Neural progenitor cell (in vitro differentiated cells): ENCODE results near the gene KRTAP12-1. TPM values are rescaled to one million over a fixed set of nuclear protein-coding genes. Genes with fewer than 3 reads are reported as not detected.
A peak's percentile ranks its signal among the peaks of the same experiment; 100 is the strongest.

Experiments used
- DNase-seq: peaks from one replicate; pipeline ENCODE4 v3.0.0-alpha.2; 2016; ENCODE audit warnings: low spot score
- H2AFZ ChIP-seq: fragments of 200-600 bp; sonication (generic); replicated peaks from 2 replicates; pipeline ENCODE4 v1.6.1; 2016; ENCODE audit warnings: antibody characterized with exemption
- H3F3A ChIP-seq: fragments of 200-600 bp; sonication (generic); 2 replicates; pipeline ENCODE4 v1.6.1; 2016; ENCODE audit warnings: antibody characterized with exemption, low read depth
- H3K27ac ChIP-seq: fragments of 200-600 bp; sonication (generic); 2 replicates; pipeline ENCODE4 v1.5.1; 2016; ENCODE audit warnings: mild to moderate bottlenecking
- H3K27me3 ChIP-seq: fragments of 200-600 bp; sonication (generic); 2 replicates; pipeline ENCODE4 v1.6.1; 2016; ENCODE audit warnings: mild to moderate bottlenecking, moderate library complexity
- H3K36me3 ChIP-seq: fragments of 200-600 bp; sonication (generic); 2 replicates; pipeline ENCODE4 v1.5.1; 2016
- H3K4me1 ChIP-seq: fragments of 200-600 bp; sonication (generic); 2 replicates; pipeline ENCODE4 v1.6.1; 2016; ENCODE audit warnings: mixed run types
- H3K4me2 ChIP-seq: fragments of 200-600 bp; sonication (generic); 2 replicates; pipeline ENCODE4 v1.6.1; 2016
- H3K4me3 ChIP-seq: fragments of 200-600 bp; sonication (generic); 2 replicates; pipeline ENCODE4 v1.5.1; 2016
- H3K79me2 ChIP-seq: fragments of 200-600 bp; sonication (generic); 2 replicates; pipeline ENCODE4 v1.6.1; 2016; ENCODE audit warnings: low read depth
- H3K9ac ChIP-seq: fragments of 200-600 bp; sonication (generic); 2 replicates; pipeline ENCODE4 v1.6.1; 2016
- H3K9me3 ChIP-seq: fragments of 200-600 bp; sonication (generic); 2 replicates; pipeline ENCODE4 v1.5.1; 2016; ENCODE audit warnings: low read depth
- H4K20me1 ChIP-seq: fragments of 200-600 bp; sonication (generic); 2 replicates; pipeline ENCODE4 v1.6.1; 2016; ENCODE audit warnings: low read depth
- H3K27ac Mint-ChIP-seq: 3 replicates; pipeline ENCODE4 v1.8.0; 2021; ENCODE audit warnings: mixed read lengths
- H3K27me3 Mint-ChIP-seq: 2 replicates; pipeline ENCODE4 v1.8.0; 2022; ENCODE audit warnings: low read depth, mild to moderate bottlenecking, inconsistent platforms, moderate library complexity, mixed read lengths; ENCODE audit not compliant: insufficient read depth
- H3K36me3 Mint-ChIP-seq: 3 replicates; pipeline ENCODE4 v1.8.0; 2021; ENCODE audit warnings: mixed read lengths
- H3K4me1 Mint-ChIP-seq: 3 replicates; pipeline ENCODE4 v1.8.0; 2021; ENCODE audit warnings: mixed read lengths
- H3K4me3 Mint-ChIP-seq: 3 replicates; pipeline ENCODE4 v1.8.0; 2021; ENCODE audit warnings: mild to moderate bottlenecking, moderate library complexity, mixed read lengths
- H3K9me3 Mint-ChIP-seq: 3 replicates; pipeline ENCODE4 v1.8.0; 2020; ENCODE audit warnings: mixed read lengths
- EZH2 ChIP-seq: fragments of 200-600 bp; sonication (generic); IDR thresholded peaks from 2 replicates; pipeline ENCODE4 v1.6.1; 2017; ENCODE audit warnings: antibody characterized with exemption, mild to moderate bottlenecking, moderate library complexity
- EZH2phosphoT487 ChIP-seq: fragments of 200-600 bp; sonication (generic); IDR thresholded peaks from 2 replicates; pipeline ENCODE4 v1.6.1; 2017; ENCODE audit warnings: antibody characterized with exemption
- total RNA-seq: library from RNA; depleted of rRNA; stranded (reverse); fragments of >200 nt; gene quantifications from 2 replicates; pipeline ENCODE4 v1.2.3, GENCODE V29; 2015; ENCODE audit warnings: low replicate concordance
- TF ChIP-seq, protein P1 (sequence below): fragments of 200-600 bp; sonication (generic); IDR thresholded peaks from 2 replicates; pipeline ENCODE4 v1.5.1; 2017; ENCODE audit warnings: antibody characterized with exemption, mild to moderate bottlenecking

Gene KRTAP12-1
- total RNA-seq, 1 donor from 2014 or later, result not detected

DNA sequence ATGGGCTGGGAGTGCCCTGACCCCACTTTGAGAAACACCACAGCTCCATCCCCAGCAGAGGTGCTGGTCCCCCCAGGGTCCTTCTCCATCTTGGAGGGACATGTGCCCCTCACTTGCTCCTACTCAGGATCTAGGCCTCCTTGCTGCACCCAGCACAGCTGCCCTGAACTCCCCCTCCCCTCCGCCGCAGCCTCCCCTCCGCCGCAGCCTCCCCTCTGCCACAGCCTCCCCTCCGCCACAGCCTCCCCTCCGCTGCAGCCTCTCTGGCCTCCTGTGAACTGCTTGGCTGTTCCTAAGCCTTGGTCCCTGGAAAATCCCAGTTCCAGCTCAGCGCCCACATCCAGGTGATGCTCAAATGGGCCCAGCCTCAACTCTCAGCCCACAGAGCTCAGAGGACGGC lies 45.4 kb upstream of the KRTAP12-1 start:
- Histone ChIP-seq H3F3A (peaks cover 10% of the 10 kb centered on the region), H3K9me3 (no peaks in the 10 kb centered on the region), H3K79me2 (no peaks in the 10 kb centered on the region), H3K27me3 (peaks cover 21% of the 10 kb centered on the region), H3K9ac (no peak overlapping the region), H3K4me1 (peaks cover 7% of the 10 kb centered on the region), H3K4me2 (no peak overlapping the region), H3K36me3 (no peaks in the 10 kb centered on the region), H2AFZ (no peak overlapping the region), H3K27ac (no peak overlapping the region), H4K20me1 (no peaks in the 10 kb centered on the region), H3K4me3 (no peak overlapping the region)
- H3K9me3 Mint-ChIP-seq, result peaks cover 15% of the 10 kb centered on the region
- peaks cover 13% of the 10 kb centered on the region for H3K27me3 Mint-ChIP-seq
- no peak overlapping the region for H3K4me3 Mint-ChIP-seq
- peaks cover 17% of the 10 kb centered on the region for H3K4me1 Mint-ChIP-seq
- peaks cover 1% of the 10 kb centered on the region for H3K36me3 Mint-ChIP-seq
- H3K27ac Mint-ChIP-seq, result no peak overlapping the region
- TF ChIP-seq, protein P1, sequence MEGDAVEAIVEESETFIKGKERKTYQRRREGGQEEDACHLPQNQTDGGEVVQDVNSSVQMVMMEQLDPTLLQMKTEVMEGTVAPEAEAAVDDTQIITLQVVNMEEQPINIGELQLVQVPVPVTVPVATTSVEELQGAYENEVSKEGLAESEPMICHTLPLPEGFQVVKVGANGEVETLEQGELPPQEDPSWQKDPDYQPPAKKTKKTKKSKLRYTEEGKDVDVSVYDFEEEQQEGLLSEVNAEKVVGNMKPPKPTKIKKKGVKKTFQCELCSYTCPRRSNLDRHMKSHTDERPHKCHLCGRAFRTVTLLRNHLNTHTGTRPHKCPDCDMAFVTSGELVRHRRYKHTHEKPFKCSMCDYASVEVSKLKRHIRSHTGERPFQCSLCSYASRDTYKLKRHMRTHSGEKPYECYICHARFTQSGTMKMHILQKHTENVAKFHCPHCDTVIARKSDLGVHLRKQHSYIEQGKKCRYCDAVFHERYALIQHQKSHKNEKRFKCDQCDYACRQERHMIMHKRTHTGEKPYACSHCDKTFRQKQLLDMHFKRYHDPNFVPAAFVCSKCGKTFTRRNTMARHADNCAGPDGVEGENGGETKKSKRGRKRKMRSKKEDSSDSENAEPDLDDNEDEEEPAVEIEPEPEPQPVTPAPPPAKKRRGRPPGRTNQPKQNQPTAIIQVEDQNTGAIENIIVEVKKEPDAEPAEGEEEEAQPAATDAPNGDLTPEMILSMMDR, result no peak
- TF ChIP-seq EZH2phosphoT487, result no peak
- no peak for TF ChIP-seq EZH2
- DNase-seq, result no peak

DNA sequence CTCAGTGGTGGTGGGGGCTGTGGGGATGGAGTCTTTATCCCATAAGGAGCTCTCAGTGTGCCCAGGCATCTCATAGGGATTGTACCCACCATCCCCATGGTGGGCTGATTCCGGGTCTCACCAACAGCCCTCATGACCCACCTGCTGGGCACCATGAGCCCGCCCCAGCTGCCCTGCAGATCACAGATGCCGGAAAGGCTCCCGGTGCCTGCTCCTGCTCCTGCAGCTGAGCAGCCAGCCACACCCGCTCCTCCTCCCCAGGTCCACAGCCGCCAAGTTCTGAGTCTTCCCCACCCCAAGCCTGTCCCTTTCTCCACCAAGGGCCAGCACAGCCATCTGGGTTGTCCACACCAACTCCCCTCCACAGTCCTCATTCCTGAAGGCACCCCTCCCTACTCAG lies 44.9 kb upstream of the KRTAP12-1 start:
- Histone ChIP-seq H3K27ac (no peak overlapping the region), H3K4me1 (peaks cover 7% of the 10 kb centered on the region), H2AFZ (no peak overlapping the region), H3F3A (peaks cover 10% of the 10 kb centered on the region), H3K9me3 (no peaks in the 10 kb centered on the region), H3K4me2 (no peak overlapping the region), H3K27me3 (peaks cover 22% of the 10 kb centered on the region), H4K20me1 (no peaks in the 10 kb centered on the region), H3K4me3 (no peak overlapping the region), H3K36me3 (no peaks in the 10 kb centered on the region), H3K9ac (no peak overlapping the region), H3K79me2 (no peaks in the 10 kb centered on the region)
- Mint-ChIP-seq H3K4me3 (no peak overlapping the region), H3K27ac (no peak overlapping the region), H3K4me1 (peaks cover 17% of the 10 kb centered on the region), H3K27me3 (peaks cover 13% of the 10 kb centered on the region), H3K9me3 (peaks cover 15% of the 10 kb centered on the region), H3K36me3 (peaks cover 1% of the 10 kb centered on the region)
- no peak for TF ChIP-seq EZH2
- TF ChIP-seq EZH2phosphoT487, result no peak
- TF ChIP-seq, protein P1, result no peak
- DNase-seq, result no peak

DNA sequence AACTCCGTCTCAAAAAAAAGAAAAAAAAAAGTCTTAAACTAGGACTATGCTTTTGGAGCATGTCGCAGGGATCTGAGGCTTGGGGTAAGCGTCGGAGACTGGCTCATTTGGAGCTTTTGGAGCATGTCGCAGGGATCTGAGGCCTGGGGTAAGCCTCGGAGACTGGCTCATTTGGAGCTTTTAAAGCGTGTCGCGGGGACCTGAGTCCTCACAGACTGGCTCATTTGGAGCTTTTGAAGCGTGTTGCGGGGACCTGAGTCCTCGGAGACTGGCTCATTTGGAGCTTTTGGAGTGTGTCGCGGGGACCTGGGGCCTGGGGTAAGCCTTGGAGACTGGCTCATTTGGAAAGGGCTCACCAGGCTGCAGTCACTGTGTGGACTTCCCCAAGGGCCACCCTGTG lies 43.0 kb upstream of the KRTAP12-1 start:
- Histone ChIP-seq H3K27ac (no peak overlapping the region), H3F3A (peaks cover 10% of the 10 kb centered on the region), H3K9me3 (no peaks in the 10 kb centered on the region), H3K9ac (no peak overlapping the region), H3K4me2 (no peak overlapping the region), H4K20me1 (no peaks in the 10 kb centered on the region), H3K4me3 (no peak overlapping the region), H2AFZ (no peak overlapping the region), H3K79me2 (no peaks in the 10 kb centered on the region), H3K27me3 (peaks cover 22% of the 10 kb centered on the region), H3K4me1 (peaks cover 7% of the 10 kb centered on the region), H3K36me3 (no peaks in the 10 kb centered on the region)
- H3K4me1 Mint-ChIP-seq, result peaks cover 17% of the 10 kb centered on the region
- no peak for DNase-seq
- H3K9me3 Mint-ChIP-seq, result peaks cover 7% of the 10 kb centered on the region
- peak overlapping the region; percentile 27 for H3K4me3 Mint-ChIP-seq
- TF ChIP-seq EZH2phosphoT487, result no peak
- H3K27me3 Mint-ChIP-seq, result peaks cover 10% of the 10 kb centered on the region
- no peak overlapping the region for H3K27ac Mint-ChIP-seq
- peaks cover 1% of the 10 kb centered on the region for H3K36me3 Mint-ChIP-seq

DNA sequence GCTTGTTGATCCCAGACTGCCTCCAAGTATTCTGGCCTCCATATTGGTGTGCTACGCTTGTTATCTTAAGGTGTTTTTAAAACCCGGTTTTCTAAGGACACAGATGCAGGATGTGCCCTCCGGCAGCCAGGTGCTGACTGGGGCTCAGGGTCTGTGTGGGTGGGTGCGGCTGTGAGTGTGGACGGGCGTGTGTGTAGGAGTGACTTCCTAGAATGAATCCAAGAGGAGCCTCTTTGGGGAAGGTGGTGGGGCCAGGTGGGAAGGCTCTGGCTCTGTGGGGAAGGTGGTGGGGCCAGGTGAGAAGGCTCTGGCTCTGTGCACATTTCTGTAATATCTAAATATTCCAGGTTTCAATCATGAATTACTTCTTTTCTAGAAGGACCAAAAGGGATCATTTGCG lies 42.2 kb upstream of the KRTAP12-1 start:
- no peaks in the 10 kb centered on the region for H3K79me2 ChIP-seq
- TF ChIP-seq, protein P1, result no peak
- TF ChIP-seq EZH2phosphoT487 (no peak), EZH2 (no peak)
- Mint-ChIP-seq H3K27me3 (peaks cover 10% of the 10 kb centered on the region), H3K27ac (peak overlapping the region; percentile 69), H3K36me3 (peaks cover 1% of the 10 kb centered on the region), H3K9me3 (peaks cover 5% of the 10 kb centered on the region), H3K4me1 (peaks cover 17% of the 10 kb centered on the region), H3K4me3 (no peak overlapping the region)
- H4K20me1 ChIP-seq, result no peaks in the 10 kb centered on the region
- DNase-seq, result no peak
- H3F3A ChIP-seq, result peaks cover 10% of the 10 kb centered on the region
- H3K36me3 ChIP-seq, result no peaks in the 10 kb centered on the region
- H3K27ac ChIP-seq, result no peak overlapping the region
- no peak overlapping the region for H2AFZ ChIP-seq
- H3K4me2 ChIP-seq, result no peak overlapping the region
- H3K4me1 ChIP-seq, result peaks cover 7% of the 10 kb centered on the region
- peaks cover 22% of the 10 kb centered on the region for H3K27me3 ChIP-seq
- no peaks in the 10 kb centered on the region for H3K9me3 ChIP-seq
- no peak overlapping the region for H3K4me3 ChIP-seq
- H3K9ac ChIP-seq, result no peak overlapping the region
